Neural cell (in vitro differentiated cells): Measurements from ENCODE around the gene RASA1. TPM values are rescaled to one million over a fixed set of nuclear protein-coding genes. Genes with fewer than 3 reads are reported as not detected.
A peak's percentile ranks its signal among the peaks of the same experiment; 100 is the strongest.

Experiments used
- H2AFZ ChIP-seq: fragments of 200-600, 300-800 bp; sonication (generic), shearing (Covaris generic); 2 replicates; pipeline ENCODE4 v1.6.0; 2014; ENCODE audit warnings: low read depth, mild to moderate bottlenecking, antibody characterized with exemption, low read length, moderate library complexity
- H3F3A ChIP-seq: fragments of 200-600 bp; shearing (Covaris generic); 2 replicates; pipeline ENCODE4 v1.6.1; 2016; ENCODE audit warnings: mild to moderate bottlenecking, moderate library complexity, mixed read lengths, antibody characterized with exemption, low read length; ENCODE audit not compliant: insufficient read depth, poor library complexity, severe bottlenecking
- H3K27ac ChIP-seq: fragments of 200-600, 300-800 bp; sonication (generic), shearing (Covaris generic); 2 replicates; pipeline ENCODE4 v1.5.1; 2014; ENCODE audit warnings: mild to moderate bottlenecking, low read length, moderate library complexity
- H3K27me3 ChIP-seq: fragments of 300-800, 200-600 bp; sonication (generic), shearing (Covaris generic); 2 replicates; pipeline ENCODE4 v1.6.0; 2014; ENCODE audit warnings: mild to moderate bottlenecking, low read depth, low read length, moderate library complexity; ENCODE audit not compliant: insufficient read depth
- H3K36me3 ChIP-seq: fragments of 300-800, 200-600 bp; sonication (generic), shearing (Covaris generic); 2 replicates; pipeline ENCODE4 v1.5.1; 2014; ENCODE audit warnings: mild to moderate bottlenecking, antibody characterized with exemption, low read length, moderate library complexity; ENCODE audit not compliant: insufficient read depth
- H3K4me2 ChIP-seq: fragments of 300-800, 200-600 bp; sonication (generic), shearing (Covaris generic); 2 replicates; pipeline ENCODE4 v1.6.0; 2014; ENCODE audit warnings: mild to moderate bottlenecking, low read length
- H3K4me3 ChIP-seq: fragments of 300-800, 200-600 bp; sonication (generic), shearing (Covaris generic); 2 replicates; pipeline ENCODE4 v1.5.1; 2014; ENCODE audit warnings: mild to moderate bottlenecking, low read length, moderate library complexity
- H3K79me2 ChIP-seq: fragments of 200-600 bp; shearing (Covaris generic); replicated peaks from 2 replicates; pipeline ENCODE4 v1.6.0; 2014; ENCODE audit warnings: mild to moderate bottlenecking, low read length, moderate library complexity; ENCODE audit not compliant: insufficient read depth
- H3K9ac ChIP-seq: fragments of 300-800, 200-600 bp; sonication (generic), shearing (Covaris generic); 2 replicates; pipeline ENCODE4 v1.6.1; 2016; ENCODE audit warnings: mild to moderate bottlenecking, low read length, mixed read lengths
- H3K9me2 ChIP-seq: fragments of 200-600 bp; shearing (Covaris generic); 2 replicates; pipeline ENCODE4 v1.6.1; 2016; ENCODE audit warnings: mild to moderate bottlenecking, low read length, mixed read lengths; ENCODE audit not compliant: insufficient read depth
- H3K9me3 ChIP-seq: fragments of 200-600, 300-800 bp; sonication (generic), shearing (Covaris generic); 2 replicates; pipeline ENCODE4 v1.6.1; 2016; ENCODE audit warnings: mild to moderate bottlenecking, mixed run types, low read length, moderate library complexity, mixed read lengths
- H4K20me1 ChIP-seq: fragments of 200-600 bp; shearing (Covaris generic); 2 replicates; pipeline ENCODE4 v1.6.1; 2016; ENCODE audit warnings: mild to moderate bottlenecking, mixed run types; ENCODE audit not compliant: insufficient read depth
- EP300 ChIP-seq: fragments of 450-650 bp; conservative IDR thresholded peaks from 2 replicates; pipeline ENCODE4 v1.6.1; 2014; ENCODE audit warnings: antibody characterized with exemption, mild to moderate bottlenecking, moderate library complexity; ENCODE audit not compliant: poor library complexity, severe bottlenecking
- EZH2 ChIP-seq: fragments of 200-600, 300-800 bp; shearing (Covaris generic), sonication (generic); IDR thresholded peaks from 2 replicates; pipeline ENCODE4 v1.6.1; 2014; ENCODE audit warnings: antibody characterized with exemption, low read length, borderline replicate concordance, mild to moderate bottlenecking; ENCODE audit not compliant: insufficient read depth, poor library complexity, severe bottlenecking
- MXI1 ChIP-seq: fragments of 450-650 bp; conservative IDR thresholded peaks from 2 replicates; pipeline ENCODE4 v1.6.1; 2014; ENCODE audit warnings: antibody characterized with exemption, mild to moderate bottlenecking; ENCODE audit not compliant: poor library complexity, severe bottlenecking
- POLR2AphosphoS5 ChIP-seq: IDR thresholded peaks from 2 replicates; pipeline ENCODE4 v1.6.1; 2012
- RAD21 ChIP-seq: fragments of 450-650 bp; conservative IDR thresholded peaks from 2 replicates; pipeline ENCODE4 v1.6.1; 2014; ENCODE audit warnings: antibody characterized with exemption, mild to moderate bottlenecking, moderate library complexity
- SMC3 ChIP-seq: fragments of 450-650 bp; conservative IDR thresholded peaks from 2 replicates; pipeline ENCODE4 v1.6.1; 2014; ENCODE audit warnings: antibody characterized with exemption, mild to moderate bottlenecking, moderate library complexity; ENCODE audit not compliant: poor library complexity
- TAF1 ChIP-seq: IDR thresholded peaks from 2 replicates; pipeline ENCODE4 v1.6.1; 2012; ENCODE audit warnings: low read depth
- polyA plus RNA-seq: library from polyadenylated mRNA; depleted of rRNA; stranded (reverse); fragments of >200 nt; gene quantifications from 2 replicates; pipeline ENCODE4 v1.2.3, GENCODE V29; 2014
- TF ChIP-seq, protein P1 (sequence below): IDR thresholded peaks from 2 replicates; pipeline ENCODE4 v1.6.1; 2012; ENCODE audit warnings: borderline replicate concordance
- TF ChIP-seq, protein P2 (sequence below): fragments of 450-650 bp; IDR thresholded peaks from 2 replicates; pipeline ENCODE4 v1.5.1; 2014; ENCODE audit warnings: antibody characterized with exemption, mild to moderate bottlenecking, moderate library complexity; ENCODE audit not compliant: poor library complexity, severe bottlenecking

The RASA1 gene
- polyA plus RNA-seq, 1 donor from 2014 or later: 72.8 TPM

DNA sequence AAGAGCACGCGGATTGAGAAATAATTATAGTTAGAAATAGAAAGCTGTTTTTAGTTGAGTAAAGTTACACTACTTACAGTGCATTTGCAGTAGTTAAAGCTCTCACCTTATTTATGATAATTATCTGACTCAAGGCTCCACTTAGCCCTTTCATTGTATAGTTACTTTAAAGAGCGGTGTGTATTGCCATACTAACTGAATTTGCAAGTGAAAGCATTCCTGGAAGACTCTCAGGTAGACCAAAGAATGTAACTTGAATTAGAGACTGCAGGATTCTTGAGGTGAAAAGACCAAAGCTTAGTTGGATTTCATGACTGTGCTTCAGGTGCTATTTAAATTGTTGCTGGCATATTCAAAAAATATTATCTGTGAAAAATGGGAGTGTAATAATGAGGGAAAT lies 4.2 kb upstream of the RASA1 start:
- H2AFZ ChIP-seq: no peak overlapping the region
- no peak overlapping the region for H3K27ac ChIP-seq
- no peaks in the 10 kb centered on the region for H3K9me3 ChIP-seq
- no peaks in the 10 kb centered on the region for H3K27me3 ChIP-seq
- H3K4me2 ChIP-seq: no peak overlapping the region
- TF ChIP-seq, protein P1, sequence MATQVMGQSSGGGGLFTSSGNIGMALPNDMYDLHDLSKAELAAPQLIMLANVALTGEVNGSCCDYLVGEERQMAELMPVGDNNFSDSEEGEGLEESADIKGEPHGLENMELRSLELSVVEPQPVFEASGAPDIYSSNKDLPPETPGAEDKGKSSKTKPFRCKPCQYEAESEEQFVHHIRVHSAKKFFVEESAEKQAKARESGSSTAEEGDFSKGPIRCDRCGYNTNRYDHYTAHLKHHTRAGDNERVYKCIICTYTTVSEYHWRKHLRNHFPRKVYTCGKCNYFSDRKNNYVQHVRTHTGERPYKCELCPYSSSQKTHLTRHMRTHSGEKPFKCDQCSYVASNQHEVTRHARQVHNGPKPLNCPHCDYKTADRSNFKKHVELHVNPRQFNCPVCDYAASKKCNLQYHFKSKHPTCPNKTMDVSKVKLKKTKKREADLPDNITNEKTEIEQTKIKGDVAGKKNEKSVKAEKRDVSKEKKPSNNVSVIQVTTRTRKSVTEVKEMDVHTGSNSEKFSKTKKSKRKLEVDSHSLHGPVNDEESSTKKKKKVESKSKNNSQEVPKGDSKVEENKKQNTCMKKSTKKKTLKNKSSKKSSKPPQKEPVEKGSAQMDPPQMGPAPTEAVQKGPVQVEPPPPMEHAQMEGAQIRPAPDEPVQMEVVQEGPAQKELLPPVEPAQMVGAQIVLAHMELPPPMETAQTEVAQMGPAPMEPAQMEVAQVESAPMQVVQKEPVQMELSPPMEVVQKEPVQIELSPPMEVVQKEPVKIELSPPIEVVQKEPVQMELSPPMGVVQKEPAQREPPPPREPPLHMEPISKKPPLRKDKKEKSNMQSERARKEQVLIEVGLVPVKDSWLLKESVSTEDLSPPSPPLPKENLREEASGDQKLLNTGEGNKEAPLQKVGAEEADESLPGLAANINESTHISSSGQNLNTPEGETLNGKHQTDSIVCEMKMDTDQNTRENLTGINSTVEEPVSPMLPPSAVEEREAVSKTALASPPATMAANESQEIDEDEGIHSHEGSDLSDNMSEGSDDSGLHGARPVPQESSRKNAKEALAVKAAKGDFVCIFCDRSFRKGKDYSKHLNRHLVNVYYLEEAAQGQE: no peak
- TF ChIP-seq, protein P2, sequence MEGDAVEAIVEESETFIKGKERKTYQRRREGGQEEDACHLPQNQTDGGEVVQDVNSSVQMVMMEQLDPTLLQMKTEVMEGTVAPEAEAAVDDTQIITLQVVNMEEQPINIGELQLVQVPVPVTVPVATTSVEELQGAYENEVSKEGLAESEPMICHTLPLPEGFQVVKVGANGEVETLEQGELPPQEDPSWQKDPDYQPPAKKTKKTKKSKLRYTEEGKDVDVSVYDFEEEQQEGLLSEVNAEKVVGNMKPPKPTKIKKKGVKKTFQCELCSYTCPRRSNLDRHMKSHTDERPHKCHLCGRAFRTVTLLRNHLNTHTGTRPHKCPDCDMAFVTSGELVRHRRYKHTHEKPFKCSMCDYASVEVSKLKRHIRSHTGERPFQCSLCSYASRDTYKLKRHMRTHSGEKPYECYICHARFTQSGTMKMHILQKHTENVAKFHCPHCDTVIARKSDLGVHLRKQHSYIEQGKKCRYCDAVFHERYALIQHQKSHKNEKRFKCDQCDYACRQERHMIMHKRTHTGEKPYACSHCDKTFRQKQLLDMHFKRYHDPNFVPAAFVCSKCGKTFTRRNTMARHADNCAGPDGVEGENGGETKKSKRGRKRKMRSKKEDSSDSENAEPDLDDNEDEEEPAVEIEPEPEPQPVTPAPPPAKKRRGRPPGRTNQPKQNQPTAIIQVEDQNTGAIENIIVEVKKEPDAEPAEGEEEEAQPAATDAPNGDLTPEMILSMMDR: no peak
- TF ChIP-seq RAD21 (no peak), EZH2 (no peak), SMC3 (no peak), TAF1 (no peak), POLR2AphosphoS5 (no peak), EP300 (no peak), MXI1 (no peak)
- H3K79me2 ChIP-seq: peaks cover under 1% of the 10 kb centered on the region
- H4K20me1 ChIP-seq: no peaks in the 10 kb centered on the region
- no peaks in the 10 kb centered on the region for H3F3A ChIP-seq
- no peaks in the 10 kb centered on the region for H3K36me3 ChIP-seq
- H3K4me3 ChIP-seq: no peak overlapping the region
- no peak overlapping the region for H3K9ac ChIP-seq
- no peaks in the 10 kb centered on the region for H3K9me2 ChIP-seq

DNA sequence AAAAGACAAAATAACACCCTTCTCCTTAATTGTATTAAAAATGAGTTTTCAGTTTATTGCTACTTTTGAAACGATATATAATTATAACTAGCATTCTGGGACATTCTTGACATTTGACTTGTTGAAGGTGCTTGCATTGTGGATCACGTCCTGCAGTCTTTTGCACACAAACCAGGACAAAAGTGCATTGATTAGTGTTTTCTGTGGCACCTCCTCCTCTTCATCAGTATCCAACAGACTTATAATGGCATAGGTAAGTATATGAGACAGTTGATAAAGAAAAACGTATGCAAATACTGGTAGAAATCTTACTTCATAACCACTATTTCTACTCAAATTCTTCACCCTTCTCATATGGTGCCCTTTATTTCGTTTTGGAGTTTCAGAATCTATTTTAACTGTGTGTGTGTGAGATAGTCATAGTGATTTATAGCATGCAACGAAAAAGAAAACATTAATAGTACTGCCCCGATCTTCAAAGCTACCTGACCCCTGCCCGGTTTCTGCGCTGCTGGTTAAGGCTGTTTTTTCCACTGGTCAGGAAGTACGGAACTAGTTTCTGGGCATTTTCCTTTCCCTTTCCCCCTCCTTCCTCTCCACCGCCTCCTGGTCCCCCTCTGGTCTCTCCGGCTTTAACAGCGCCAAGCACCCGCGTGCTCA lies 639 bp upstream of the RASA1 start:
- H3K79me2 ChIP-seq: peaks cover 36% of the 10 kb centered on the region
- H2AFZ ChIP-seq: peak overlapping the region; percentile 86
- H3K4me3 ChIP-seq: peak overlapping the region; percentile 89
- H3K36me3 ChIP-seq: no peaks in the 10 kb centered on the region
- H3K9ac ChIP-seq: peak overlapping the region; percentile 93
- TF ChIP-seq, protein P1: no peak
- TF ChIP-seq MXI1: no peak
- peak; percentile 23 for TF ChIP-seq RAD21
- TF ChIP-seq, protein P2: peak; percentile 21
- TF ChIP-seq POLR2AphosphoS5: no peak
- TF ChIP-seq EP300: peak; percentile 19
- TF ChIP-seq EZH2: no peak
- no peak for TF ChIP-seq TAF1
- TF ChIP-seq SMC3: no peak
- H3K9me2 ChIP-seq: no peaks in the 10 kb centered on the region
- peak overlapping the region; percentile 93 for H3K27ac ChIP-seq
- no peaks in the 10 kb centered on the region for H4K20me1 ChIP-seq
- H3K4me2 ChIP-seq: peak overlapping the region; percentile 79
- no peaks in the 10 kb centered on the region for H3K9me3 ChIP-seq
- no peaks in the 10 kb centered on the region for H3F3A ChIP-seq
- H3K27me3 ChIP-seq: no peaks in the 10 kb centered on the region
